Inflammatory macrophage treated with lipopolysaccharide for 1 hour (primary cell): Measurements from ENCODE around the gene GPX4.

Experiments used
- DNase-seq, 2 donors: peaks; one replicate each; pipeline ENCODE4 v3.0.0-alpha.2; 2020 to 2022

Gene GPX4

DNA sequence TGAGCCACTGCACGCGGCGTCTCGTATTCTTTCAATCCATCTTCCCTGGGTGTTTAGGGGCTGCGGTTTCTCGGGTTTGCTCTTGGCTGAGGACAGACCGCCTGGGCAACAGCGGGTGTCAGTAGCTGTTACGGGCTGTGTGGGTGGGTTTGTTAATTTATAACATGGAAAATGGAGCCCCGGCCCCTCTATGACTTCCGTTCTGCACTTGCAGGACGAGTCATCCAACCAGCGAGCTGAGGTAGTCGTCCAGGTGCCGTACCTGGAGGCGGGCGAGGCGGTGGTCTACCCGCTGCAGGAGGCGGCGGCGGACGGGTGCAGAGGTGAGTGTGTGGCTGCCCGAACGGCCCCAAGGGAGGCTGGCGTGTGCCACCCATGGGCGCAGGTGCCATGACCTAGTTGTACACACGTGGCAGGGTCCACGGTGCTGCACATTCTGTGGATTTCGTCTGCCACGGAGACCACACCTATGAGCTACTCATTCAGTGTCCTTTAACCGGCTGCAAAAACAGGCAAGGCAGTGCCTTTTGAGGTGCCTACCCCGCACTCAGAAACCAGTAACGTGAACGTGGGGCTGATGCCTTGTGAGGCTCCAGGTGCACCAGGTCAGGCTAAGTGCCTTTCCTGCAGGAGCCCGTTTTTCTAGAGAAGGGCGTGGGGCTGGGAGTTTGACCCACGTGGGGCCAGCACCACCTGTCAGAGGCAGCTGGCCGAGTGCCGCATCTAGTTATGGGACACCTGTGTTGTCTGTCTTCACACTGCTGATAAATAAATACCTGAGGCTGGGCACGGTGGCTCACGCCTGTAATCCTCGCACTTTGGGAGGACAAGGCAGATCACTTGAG is 19.5 kb upstream of the GPX4 start:
- DNase-seq, result no peak

DNA sequence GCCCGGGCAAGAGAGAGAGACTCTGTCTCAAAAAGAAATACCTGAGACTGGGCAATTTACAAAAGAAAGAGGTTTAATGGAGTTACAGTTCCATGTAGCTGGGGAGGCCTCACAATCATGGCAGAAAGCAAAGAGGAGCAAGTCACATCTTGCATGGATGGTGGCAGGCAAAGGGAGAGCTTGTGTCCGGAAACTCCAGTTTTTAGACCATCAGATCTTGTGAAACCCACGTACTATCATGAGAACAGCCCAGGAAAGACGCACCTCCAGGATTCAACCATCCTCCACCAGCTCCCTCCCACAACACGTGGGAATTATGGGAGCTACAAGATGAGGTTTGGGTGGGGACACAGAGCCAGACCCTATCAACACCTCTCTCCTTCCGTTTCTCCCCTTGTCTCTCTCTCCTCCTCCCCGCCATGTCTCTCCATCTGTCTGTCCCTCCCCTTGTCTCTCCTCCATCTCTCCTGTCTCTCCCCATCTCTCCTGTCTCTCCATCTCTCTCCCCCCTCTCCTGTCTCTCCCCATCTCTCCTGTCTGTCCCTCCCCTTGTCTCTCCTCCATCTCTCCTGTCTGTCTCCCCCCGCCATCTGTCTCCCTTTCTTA is 18.6 kb upstream of the GPX4 start:
- DNase-seq, result peak in 1 of 2 donors; percentile 32

DNA sequence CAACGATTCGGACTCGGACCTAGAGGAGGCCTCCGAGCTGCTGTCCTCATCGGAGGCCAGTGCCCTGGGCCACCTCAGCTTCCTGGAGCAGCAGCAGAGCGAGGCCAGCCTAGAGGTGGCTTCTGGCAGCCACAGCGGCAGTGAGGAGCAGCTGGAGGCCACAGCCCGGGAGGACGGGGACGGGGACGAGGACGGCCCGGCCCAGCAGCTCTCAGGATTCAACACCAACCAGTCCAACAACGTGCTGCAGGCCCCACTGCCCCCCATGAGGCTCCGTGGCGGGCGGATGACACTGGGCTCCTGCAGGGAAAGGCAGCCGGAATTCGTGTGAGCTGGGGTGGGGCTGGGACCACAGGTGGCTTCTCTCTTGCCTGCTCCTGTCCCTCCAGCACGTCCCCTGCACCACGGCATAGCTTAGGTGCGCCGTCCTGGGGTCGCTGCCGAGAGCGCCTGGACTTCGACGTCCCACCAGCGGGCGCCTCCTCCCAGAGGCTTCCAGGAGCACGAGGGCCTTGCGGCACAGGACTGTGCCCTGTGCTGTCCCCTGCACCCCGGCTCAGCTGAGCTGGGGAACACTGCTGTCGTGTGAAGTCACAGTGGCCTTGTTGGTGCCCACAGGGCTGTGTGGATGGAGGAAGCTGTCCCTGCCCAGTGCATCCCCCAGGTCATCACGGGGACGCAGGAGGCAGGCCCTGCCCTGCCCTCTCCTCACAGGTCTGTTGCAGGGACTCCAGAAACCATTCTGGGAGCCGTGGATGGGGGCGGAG is 17.9 kb upstream of the GPX4 start:
- DNase-seq, result no peak

DNA sequence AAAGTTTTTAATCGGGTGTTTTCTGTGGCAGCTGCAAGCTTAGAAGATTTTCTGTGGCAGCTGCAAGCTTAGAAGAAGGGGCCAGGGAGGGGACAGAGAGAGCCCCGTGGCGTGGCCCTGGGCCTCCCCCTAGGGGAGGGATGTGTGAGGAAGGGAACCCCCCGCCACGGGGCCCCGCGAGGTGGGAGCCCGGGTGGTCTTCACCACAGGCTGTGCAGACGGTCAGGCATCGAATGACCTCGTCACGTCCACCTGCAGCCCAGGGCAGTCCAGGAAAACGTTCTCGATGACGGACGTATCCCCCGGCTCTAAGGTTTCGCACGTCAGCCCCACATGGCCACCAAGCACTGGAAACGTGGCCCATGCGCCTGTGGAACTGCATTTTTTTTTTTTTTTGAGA is 17.2 kb upstream of the GPX4 start:
- no peak for DNase-seq

DNA sequence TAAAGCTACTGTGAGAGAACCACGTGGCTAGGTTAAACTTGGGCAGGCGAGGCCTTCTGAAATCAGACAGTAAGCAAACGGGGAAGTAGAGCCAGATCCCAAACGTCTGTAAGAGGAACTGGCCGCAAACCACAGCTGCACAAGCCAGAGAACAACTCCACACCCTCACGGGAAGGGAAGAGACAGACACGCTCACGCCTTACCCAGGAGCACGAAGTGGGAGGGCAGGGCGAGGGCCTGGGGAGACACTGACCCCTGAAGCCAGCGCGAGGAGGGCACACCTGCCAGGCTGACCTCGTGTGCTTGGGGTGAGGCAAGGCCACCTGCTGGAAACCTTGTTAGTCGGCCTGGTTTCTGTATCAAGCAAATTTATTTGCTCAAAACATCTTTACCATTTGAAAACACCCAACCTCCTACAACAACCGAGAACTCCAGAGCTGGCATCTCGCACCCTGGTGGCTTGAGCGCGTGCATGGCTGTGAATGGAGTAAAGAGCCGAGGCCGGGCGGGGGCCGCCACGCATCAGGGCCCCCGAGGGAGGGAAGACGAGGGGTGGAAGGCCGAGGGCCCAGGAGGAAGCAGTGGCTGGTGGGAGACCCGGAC is 15.9 kb upstream of the GPX4 start:
- DNase-seq, result peak; percentile 86 to 92

DNA sequence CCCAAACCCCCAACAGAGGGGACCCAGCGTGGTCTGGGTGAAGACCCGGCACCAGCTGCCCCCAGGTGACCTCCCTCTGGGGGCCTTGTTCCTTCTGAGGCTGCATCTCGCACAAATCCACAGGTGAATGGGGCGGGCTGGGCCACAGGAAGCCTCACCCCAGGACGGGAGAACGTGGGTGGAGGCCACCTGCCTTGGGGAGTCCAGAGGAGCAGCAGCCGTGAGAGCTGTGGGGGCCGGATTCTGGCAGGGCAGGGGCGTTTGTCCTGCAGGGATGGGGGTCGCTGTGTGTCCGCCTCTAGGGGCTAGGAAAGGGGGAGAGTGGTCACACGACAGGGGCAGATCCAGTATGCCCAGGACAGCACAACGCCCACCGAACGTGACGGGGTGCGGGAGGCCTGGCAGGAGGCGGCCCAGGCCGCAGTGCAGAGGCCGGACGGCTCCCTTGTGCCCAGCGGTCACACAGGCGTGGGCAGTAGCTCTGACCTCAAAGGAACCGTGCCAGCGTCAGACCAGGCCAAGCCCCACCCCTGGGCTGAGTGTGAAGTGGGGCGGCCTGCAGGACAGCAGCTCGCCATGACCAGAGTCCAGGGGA is 15.3 kb upstream of the GPX4 start:
- DNase-seq, result peak; percentile 59

DNA sequence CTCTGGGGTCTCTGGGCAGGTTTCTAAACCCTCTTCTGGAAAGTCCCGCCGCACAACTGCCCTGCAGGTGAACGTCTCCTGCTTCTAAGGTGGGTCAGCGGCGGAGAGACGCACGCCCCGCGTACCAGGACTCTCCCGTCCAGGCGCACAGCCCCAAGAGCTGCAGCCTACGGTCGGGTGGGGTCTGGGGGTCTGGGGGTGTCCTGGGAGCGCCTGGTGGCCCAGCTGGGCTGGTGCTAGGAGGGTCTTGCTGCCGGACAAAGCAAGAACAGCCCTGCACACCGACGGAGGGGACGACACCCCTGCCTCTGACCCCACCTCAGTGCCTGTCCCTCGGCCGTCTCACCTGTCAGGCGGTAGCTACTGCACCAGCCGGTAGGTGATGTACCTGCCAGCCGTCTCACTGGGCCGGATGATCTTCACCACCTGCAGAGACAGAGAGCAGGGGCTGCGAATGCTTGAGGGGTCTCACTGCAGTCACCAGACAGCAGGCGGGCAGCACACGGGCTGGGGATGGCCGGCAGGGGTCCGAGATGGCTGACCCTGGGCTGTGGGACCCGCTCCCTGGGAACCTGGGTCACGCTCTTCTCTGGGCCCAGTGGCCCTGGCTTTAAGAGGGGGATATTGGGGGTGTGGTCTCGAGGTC is 14.5 kb upstream of the GPX4 start:
- no peak for DNase-seq

DNA sequence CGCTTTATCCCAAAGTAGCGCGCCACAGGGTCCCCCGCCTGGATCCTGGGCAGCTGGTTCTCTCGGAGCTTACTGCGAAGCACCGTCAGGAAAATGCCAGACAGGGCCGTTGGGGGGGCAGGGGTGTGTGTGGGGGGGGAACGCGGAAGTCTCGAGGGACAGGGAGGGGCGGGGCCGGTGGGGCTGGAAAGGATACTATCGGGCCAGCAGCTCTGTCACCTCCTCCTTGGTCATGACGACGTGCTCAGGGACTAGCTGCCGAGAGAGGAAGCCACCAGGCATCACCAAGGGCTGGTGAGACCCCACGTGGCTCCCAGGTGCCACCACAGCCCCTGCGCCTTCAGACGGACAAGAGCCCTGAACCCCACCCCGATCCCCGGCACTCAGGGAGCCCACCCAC is 13.9 kb upstream of the GPX4 start:
- no peak for DNase-seq

DNA sequence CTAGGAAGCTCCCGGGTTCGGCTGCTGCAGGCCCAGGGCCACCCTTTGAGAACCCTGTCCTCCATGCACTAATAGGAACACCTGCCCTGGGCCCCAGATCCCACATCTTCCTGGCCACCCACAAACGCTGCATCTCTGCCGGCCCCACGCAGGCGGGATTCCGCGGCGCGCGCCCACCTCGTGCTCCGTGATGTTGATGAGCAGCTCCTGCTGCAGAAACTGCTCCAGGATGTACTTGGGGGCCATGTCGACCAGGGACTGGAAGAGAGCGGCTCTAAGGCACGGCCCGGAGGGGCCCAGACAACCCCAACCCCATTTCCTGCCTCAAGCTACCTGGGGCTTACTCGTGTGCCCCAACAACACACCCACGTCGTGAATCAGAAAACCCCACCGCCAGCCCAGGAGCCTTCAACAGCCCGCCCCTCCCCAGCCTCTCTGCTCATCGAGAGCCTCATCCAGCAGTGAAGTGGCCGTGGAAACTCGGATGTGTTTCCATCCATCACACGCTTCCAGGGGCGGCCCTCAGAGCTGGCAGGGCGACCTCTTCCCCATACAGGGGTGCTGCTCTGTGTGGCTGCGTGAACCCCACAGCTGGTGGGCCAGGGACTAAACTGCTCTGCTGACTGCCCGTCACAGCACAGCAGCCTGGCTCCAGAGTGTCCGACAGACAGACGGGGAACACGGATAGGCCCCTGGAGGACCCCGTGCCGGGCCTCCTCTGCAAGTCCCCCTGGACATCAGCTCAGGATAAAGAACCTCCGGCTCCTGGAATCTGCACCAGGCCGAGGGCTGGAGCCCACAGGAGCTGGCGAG is 12.9 kb upstream of the GPX4 start:
- DNase-seq, result no peak

DNA sequence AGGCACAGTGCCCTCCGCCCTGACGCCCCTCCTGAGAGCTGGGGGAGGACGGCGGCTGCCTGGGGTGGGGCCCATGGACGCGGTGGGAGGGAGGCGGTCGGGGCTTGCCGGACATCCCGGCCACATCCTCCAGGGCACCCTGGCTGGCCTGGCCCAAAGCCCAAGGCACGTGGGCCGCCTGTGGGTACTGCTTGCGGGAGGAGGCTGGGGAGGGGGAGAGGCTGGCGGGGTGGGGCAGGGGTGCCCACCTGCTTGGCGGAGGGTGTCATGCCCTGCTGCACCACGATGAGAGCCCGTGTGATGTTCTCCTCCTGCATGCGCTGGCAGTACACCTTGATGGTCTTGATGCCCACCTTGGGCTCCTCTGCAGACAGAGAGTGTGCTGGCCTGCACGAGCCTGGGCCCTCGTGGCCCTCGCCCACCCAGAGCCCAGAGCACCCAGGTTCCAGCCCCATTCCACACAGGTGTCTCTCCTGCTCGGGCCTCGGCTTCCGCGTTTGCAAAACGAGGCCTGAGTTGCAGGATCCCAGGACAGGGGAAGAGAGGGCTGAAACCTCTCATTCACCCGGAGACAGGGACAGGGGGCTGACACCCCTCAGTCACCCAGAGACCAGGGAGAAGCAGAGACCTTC is 12.1 kb upstream of the GPX4 start:
- no peak for DNase-seq

DNA sequence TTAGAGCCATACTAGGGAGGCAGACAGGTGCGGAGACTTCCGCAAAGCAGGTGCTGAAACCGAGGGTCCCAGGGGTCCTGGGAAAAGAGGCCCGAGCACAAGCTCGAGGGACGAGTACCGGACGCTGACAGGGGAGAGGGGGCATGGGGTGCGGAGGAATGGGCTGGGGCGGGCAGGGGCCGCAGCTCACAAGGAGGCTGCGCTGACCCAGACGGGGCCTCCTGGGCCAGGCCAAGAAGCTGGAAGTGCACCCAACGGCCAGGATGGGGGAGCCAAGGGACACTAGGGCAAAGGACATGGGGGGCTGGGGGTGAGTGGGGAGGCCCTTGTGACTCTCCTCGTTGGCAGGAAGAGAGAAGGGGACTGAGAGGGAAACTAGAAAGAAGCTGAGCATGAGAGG is 10.5 kb upstream of the GPX4 start:
- no peak for DNase-seq

DNA sequence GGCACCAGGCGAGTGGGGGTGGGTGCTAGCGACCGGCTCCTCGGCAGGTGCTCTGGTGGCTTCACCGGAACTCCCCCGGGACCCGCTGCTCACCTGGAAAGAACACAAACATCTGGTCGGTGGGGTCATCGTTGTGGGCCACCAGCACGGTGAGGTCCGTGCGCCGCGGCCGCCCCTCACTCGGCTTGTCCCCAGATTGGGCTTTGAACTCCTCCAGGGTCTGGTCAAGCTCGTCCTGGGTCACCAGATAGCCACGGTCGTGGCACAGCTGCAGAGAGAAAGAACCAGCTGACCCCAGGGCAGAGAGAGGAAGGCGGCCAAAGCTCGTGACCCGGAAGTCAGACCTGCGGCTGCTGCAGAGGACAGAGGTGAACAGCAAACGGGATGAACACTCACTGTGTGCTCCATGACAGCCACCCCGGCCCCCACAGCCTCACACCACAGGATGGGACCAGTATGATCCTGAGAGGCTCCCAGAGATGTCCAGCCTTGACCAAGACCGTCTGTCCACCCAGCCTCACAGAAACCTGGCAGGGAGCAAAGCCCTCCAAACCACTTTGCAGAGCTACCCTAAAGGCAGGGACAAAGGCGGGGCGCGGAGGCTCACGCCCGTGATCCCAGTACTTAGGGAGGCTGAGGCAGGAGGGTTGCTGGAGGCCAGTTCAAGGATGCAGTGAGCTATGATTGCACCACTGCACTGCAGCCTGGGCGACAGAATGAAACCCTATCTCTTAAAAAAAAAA is 9.8 kb upstream of the GPX4 start:
- no peak for DNase-seq

DNA sequence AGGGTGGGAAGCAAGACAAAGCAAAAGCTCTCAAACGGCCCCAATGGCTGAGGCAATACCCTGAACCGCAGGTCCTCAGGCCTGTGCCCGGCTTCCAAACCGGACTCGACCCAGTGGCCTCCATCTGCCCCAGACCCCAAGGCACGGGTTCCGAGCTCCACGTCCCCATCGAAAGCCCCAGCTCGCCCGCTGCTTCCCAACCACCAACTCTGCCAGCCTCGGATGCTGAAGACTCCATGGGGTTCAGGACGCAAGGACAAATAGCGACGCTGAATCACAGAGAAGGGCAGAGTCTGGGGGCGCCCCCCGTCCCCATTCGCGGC is 9.2 kb upstream of the GPX4 start:
- DNase-seq, result no peak

DNA sequence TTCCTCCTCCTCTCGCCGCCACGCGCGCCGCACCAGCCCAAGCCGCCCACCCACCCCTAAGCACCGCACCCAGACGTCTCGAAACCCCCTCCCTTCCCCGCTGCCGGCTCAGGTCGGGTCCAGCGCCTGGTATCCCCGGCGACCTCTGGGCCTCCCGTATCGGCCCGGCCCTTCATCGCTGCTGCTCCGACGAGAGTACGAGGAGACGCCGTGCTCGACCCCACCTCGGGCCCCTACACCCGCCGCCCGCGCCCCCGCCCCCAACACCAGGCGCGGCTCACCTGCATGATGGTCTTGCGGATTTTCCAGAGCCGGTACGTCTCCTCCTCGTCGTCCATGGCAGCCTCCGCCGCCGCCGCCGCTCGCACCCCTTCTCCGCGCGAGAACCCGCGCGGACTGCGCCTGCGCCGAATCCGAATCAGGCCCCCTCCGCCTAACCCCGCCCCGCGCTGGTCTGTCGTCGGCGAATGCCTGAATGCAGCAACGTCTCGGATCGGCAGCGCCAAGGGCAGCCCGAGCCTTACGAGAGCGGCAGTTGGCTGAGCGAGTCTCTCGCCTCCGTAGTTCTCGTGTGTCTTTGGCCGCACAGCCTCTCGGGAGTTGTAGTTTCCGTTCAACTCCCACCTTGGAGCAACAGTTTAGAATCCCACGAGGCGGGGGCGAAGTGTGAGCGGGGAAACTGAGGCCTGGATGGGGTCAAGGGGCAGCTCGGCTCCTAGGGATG is 8.7 kb upstream of the GPX4 start, which contains the start of gene POLR2E:
TSS of gene POLR2E (minus strand) at position 398 of the 724 bp plus-strand sequence. CDS start at position 338, 60 bp downstream.
- peak; percentile 95 to 99 for DNase-seq

DNA sequence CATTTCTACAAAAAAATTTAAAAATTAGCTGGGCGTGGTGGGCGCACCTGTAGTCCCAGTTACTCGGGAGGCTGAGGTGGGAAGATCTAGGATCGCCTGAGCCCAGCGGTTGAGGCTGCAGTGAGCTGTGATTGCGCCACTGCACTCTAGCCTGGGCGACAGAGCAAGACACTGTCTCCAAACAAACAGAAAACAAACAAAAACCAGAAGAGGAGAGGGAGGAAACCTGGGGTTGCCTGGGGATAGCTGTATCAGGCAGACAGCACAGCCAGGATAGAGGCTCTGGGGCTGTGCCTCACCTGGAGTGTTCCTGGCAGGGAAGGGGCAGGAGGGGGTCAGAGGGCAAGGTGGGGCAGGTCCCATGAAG is 6.0 kb upstream of the GPX4 start:
- DNase-seq, result no peak

DNA sequence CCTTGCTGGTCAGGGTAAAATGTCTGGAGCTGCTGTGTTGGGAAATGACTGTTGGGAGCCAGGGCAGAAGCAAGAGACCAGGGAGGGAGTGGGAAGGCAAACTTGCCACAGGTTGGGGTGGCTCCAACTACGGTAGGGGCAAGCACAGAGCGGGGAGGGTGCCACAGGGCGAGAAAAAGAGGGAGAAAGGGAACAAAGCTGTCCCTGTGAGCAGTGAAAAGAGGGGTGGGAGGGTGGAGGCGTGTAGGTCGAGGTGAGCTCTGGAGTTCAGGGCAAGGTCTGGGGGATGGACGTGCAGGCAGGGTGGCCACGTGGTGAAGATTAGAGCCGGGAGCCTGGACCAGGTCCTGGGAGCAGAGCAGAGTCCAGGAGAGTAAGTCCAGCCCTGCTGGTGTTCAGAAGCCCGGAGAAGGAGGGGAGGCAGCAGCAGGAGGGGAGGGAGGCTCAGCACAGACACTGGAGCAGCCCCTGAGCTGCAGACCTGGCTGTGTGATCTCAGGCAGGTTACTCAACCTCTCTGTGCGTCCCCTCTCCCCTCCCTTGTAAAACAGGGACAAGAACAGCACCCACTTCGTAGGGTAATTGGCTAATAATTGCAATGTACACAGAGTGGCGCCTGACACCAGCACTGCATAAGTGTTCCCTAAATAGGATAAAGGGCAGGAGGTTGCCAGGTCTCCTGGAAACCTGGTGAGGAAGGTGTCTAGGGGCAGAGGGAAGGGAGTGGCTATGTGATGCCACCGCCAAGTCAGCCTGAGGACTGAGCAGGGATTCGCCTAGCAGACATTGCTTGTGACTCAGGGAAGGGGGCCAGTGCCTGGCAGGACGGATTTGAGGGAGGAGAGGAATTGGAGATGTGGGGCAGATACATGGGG is 5.4 kb upstream of the GPX4 start:
- no peak for DNase-seq

DNA sequence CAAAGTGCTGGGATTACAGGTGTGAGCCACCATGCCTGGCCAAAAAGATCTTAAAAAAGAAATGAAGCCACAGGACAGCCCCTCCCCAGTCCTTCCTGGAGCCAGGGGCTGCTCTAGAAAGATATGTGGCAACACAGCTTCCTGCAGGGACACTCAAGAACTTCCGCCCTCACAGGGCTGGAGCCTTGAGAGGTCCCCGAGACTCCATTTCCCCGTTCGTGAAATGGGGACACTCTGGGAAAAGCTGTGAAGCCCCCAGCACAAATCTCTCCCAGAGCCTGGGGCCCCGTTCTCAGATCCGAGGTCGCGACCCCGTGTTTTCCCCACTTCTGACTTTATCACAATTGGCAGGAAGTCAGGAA is 2.5 kb upstream of the GPX4 start:
- peak; percentile 54 to 76 for DNase-seq

DNA sequence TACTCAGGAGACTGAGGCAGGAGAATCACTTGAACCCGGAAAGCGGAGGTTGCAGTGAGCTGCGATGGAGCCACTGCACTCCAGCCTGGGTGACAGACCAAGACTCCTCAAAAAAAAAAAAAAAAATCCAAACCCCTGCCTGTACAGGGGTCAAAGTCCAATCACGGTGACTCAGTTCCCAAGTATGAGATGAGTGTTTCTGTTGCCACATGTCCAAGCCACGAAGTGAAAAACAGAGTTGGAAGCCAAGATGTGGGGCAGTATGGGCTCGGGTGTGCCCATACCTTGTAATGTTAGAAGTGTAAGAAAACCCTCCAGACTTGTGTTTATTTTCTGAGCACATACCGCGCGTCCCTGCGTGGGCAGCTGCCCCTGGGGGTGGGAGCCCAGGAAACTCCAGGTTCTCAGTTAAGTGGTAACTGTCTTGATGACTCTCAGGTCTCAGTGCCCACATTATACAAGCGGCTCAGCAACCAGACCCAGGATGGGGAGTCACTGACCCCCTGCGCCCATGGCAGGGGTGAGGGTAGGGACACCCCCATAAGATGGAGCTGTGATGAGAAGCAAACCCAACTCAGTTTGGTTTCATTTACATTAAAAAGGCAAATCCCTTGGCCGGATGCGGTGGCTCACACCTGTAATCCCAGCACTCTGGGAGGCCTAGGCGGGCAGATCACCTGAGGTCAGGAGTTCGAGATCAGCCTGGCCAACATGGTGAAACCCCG is 1.2 kb upstream of the GPX4 start:
- DNase-seq, result peak; percentile 68 to 87
